GM12891 (cell line): ENCODE measurements around the gene PEX14.

Source experiments
- POLR2A ChIP-seq: IDR thresholded peaks from 2 replicates; pipeline ENCODE4 v1.6.1; 2011; ENCODE audit warnings: low read depth, low read length, control low read depth
- POLR2AphosphoS5 ChIP-seq: IDR thresholded peaks from 2 replicates; pipeline ENCODE4 v1.6.1; 2011; ENCODE audit warnings: low read depth, low read length, control low read depth
- SPI1 ChIP-seq: IDR thresholded peaks from 2 replicates; pipeline ENCODE4 v1.6.1; 2011; ENCODE audit warnings: low read depth, low read length, control low read depth
- TAF1 ChIP-seq: IDR thresholded peaks from 2 replicates; pipeline ENCODE4 v1.6.1; 2011; ENCODE audit warnings: low read depth, low read length, control low read depth

DNA sequence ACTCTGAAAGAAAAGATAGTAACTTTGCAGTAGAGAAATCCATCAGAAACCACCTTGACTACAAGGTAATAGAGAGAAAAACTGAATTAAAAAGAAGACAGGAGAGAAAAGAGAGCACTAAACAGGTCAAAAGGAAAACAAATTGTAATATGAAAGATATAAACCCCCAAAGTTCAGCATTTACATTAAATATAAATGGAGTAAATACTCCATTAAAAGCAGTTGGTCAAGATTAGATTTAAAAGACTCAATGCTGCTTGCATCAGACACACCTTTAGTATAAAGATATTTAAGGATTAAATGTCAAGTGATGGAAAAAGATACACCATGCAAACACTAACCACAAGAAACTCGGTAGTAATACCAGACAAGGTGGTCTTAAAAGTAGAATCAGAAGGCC is 110.5 kb downstream of the PEX14 start:
- TF ChIP-seq POLR2AphosphoS5, result no peak
- TF ChIP-seq SPI1, result no peak
- no peak for TF ChIP-seq TAF1
- no peak for TF ChIP-seq POLR2A
